ENCODE results near the gene THADA.
"Not testable (repeated sequence)": the region's sequence is repeated elsewhere in the genome, so short reads cannot be mapped to it uniquely, and the experiment has no call there.

Gene THADA

DNA sequence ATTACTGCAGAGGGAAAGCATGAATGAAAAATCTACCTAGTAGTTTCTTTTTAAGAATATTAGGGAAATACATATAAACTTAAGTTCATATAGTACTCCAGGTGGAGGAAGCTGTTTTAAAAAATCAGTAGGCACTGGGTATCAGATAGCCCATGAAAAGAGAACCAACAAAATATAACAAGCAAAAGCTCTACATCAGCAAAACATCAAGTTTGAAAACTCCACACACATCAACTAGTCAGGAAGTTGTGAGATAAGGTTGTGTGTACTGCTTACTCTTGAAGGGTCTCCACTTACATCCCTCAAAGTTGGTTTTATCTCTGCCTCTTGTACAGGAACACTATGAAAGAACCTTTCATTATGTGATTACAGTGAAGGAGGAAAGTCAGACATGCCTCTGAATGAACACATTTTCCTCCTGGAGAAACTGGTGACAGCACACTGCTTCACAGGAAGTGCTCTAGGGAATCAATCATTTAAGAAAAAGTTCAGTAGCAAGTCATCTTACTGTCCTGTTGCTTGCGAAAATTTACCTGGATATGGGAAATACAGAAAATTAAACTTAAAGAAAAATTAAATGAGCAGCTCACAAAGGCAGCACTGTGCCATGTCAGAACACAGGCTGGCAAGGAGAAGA is 57.7 kb downstream of the THADA start:
- DNase-seq (ENCODE audit: low spot score): no peak

GRCh38 chr2:43537137-43537536 is 58.7 kb downstream of the THADA start:
- no peak for DNase-seq (ENCODE audit: low spot score)

DNA sequence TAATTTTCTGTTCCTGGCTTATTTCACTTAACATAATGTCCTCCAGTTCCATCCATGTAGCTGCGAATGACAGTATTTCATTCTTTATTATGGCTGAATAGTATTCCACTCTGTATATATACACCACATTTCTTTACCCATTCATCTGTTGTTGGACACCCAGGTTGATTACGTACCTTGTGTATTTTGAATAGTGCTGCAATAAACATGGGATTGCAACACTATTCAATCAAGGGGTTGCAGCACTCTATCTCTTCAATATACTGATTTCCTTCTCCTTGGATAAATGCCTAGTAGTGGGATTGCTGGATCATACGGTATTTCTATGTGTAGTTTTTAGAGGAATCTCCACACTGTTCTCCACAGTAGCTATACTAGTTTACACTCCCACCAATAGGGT is 61.3 kb downstream of the THADA start:
- DNase-seq (ENCODE audit: low spot score): no peak

GRCh38 chr2:43532572-43532971 is 63.3 kb downstream of the THADA start:
- DNase-seq (ENCODE audit: low spot score): not testable (repeated sequence)

DNA sequence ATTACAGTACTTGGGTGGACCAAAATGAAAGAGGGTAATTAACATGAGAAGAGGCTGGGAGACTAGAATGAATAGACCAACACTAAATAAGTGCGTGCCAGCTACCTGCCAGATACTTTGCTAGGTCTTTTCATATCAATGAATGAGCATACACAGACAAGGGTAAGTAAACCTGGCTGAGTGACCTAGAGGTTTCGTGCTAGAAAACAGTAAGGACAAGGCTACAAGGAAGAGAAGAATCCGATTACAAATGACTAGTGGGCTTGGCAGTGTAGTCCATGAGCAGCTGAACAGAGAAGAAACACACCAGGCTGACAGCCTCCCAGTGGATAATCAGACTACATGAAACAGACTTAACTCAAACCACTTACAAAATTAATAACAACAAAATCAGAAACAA is 64.6 kb downstream of the THADA start:
- DNase-seq (ENCODE audit: low spot score): no peak

- no peak for DNase-seq (ENCODE audit: low spot score)
Measured at GRCh38 chr2:43526994-43527393, 68.8 kb downstream of the THADA start.

DNA sequence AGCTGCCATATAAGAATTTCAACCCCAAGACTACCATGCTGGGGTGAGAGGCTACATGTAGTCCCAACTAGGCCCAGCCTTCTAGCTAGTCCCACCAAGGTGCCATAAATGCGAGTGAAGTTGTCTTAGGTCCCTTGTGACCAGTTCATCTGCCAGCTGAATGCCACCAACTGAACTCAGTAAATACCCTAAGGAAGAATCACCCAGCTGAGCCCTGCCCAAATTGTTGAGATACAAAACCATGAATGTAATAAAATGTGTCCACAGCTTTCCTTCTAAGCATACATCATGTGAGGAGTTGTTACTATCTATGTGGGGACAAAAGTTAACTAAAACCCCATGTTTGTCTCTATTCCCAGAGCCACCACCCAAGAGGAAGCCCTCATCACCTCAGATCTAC is 70.3 kb downstream of the THADA start:
- DNase-seq (ENCODE audit: low spot score): no peak

- no peak for DNase-seq (ENCODE audit: low spot score)
Measured at GRCh38 chr2:43524177-43524965, 71.5 kb downstream of the THADA start.

DNA sequence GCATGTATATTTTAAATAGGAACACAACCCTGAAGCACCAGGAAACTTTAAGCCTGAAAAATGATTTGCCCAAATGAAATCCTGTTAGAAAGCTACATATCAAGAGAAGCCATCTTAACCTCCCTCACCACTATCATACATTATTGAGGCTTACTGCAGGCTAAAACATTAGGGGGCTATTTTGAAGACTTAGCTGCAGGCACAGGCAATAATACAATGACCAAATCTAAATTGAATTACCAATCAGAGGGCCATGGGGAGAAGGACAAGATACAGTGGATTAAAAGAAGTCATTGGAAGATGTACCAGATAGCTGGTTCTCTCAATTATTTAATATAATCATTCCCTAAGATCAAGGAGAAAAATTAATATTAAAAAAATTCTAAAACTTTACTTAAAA is 73.7 kb downstream of the THADA start:
- no peak for DNase-seq (ENCODE audit: low spot score)

DNA sequence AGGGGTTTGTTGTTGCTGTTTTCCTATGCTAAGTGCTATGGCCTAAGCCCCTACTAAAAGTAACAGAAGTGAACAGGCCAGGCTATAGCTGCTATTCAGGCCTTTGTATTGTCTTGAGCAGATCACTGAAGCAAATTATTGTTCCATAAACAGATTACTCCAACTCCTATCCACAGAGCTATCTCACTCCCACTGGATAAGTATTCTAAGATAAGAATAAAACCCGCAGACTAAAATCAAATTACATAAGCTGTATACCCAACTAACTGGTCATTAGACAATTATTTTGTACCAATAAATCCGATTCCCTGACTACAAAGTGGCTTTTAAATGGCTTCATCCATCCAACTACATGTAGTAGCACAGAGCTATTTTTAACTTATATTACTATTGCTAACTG is 74.3 kb downstream of the THADA start:
- no peak for DNase-seq (ENCODE audit: low spot score)

DNA sequence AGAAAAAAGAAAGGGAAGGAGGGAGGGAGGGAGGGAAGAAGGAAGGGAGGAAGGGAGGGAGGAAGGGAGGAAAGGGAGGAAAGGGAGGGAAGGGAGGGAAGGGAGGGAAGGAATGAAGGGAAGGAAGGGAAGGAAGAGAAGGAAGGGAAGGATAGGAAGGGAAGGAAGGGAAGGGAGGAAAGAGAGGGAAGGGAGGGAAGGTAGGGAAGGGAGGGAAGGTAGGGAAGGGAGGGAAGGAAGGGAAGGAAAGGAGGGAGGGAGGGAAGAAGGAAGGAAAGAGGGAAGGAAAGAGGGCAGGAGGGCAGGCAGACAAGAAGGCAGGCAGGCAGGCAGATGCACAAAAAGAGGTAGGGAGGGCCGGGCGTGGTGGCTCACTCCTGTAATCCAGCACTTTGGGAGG is 74.9 kb downstream of the THADA start:
- no peak for DNase-seq (ENCODE audit: low spot score)

- DNase-seq (ENCODE audit: low spot score): peak; percentile 61
Measured at GRCh38 chr2:43519643-43520221, 76.1 kb downstream of the THADA start.

GRCh38 chr2:43518718-43519117 is 77.1 kb downstream of the THADA start:
- DNase-seq (ENCODE audit: low spot score): no peak

GRCh38 chr2:43518181-43518580 is 77.7 kb downstream of the THADA start:
- no peak for DNase-seq (ENCODE audit: low spot score)

DNA sequence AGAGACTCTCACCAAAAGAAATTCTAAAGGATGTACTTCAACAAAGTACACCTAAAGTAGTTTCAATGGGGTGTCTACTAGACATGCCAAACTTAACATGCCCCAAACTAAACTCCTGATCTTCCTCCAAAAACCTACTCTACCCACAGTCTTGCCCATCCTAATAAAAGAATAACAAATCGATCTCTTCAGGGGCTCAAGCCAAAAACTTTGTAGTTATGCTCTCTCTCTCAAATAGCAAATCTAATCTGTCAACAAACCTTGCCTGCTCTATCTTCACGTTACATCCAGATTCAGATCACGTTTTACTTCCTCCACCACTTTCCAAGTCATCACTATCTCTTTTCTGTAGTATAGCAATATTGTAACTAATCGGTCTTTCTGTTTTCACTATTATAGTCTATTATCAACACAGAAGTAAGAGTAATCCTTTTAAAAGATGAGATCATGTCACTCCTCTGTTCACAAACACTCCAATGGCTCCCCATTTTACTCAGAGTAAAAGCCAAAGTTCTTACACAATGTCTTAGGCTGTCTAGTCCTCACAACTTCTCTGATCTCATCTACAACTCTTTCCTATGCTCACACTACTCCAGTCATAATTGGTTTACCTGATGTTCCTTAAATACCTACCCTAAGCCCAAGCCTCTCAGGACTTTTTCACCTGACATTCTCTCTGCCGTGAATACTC is 79.9 kb downstream of the THADA start:
- DNase-seq (ENCODE audit: low spot score): no peak

- no peak for DNase-seq (ENCODE audit: low spot score)
Measured at GRCh38 chr2:43515248-43515647, 80.6 kb downstream of the THADA start.

DNA sequence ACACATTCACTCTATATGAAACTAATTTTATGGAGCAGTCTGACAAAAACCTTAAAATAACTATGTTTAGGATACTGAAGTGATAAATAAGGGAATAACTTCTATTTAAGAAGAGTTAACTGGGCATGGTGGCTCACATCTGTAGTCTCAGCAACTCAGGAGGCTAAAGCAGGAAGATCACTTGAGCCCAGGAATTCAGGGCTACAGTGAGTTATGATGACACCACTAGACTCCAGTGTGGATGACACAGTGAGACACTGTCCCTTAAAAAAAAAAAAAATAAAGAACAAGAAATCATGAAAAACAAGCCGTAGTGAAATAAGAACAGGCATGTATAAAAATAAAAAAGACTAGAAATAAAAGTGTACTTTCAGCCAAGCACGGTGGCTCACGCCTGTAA is 82.0 kb downstream of the THADA start:
- no peak for DNase-seq (ENCODE audit: low spot score)

GRCh38 chr2:43513216-43513615 is 82.6 kb downstream of the THADA start:
- DNase-seq (ENCODE audit: low spot score): peak; percentile 3

DNA sequence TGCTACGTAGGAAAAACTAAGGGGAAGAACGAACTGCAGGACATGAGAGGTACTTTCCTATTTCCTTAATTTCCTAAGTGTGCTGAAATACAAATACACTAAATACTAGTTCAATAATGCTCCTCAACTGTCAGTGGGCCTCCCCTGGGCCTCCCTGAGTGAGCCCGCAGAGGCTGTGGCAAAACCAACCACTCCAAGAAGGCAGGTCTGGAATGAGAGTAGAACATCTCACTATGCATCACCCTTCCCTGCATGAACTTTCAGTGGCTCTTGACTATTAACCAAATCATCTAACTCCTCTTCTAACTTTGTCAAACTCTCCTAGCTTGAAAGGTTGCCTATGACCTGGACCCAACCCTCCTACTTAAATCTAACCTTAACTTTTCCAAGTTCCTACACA is 84.6 kb downstream of the THADA start:
- no peak for DNase-seq (ENCODE audit: low spot score)

GRCh38 chr2:43509886-43510285 is 86.0 kb downstream of the THADA start:
- DNase-seq (ENCODE audit: low spot score): no peak

DNA sequence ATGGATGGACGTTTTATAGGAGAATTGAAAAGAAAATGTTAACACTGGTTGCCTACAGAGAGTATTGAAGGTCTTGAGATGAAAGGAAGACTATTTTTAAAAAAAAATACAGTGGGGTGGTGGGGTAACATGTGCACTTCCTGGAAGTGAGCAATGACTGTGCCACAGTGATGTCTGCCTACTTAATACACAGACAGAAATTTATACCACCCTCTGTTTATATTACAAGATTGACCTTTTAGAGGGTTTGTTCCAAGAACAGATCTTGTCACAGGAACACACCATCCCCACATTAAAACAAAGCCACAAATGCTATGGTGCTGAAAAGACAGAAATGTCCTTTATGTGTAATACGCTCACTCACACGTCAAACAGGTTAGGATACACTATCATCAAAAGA is 87.6 kb downstream of the THADA start:
- DNase-seq (ENCODE audit: low spot score): no peak

GRCh38 chr2:43507137-43507536 is 88.7 kb downstream of the THADA start:
- DNase-seq (ENCODE audit: low spot score): no peak

- no peak for DNase-seq (ENCODE audit: low spot score)
Measured at GRCh38 chr2:43495727-43496126, 100.1 kb downstream of the THADA start.

Measured in AG08396 (cell line).